AG10803 (cell line): ENCODE data around the gene MIPEP.

Experiments used
- DNase-seq: peaks from one replicate; pipeline ENCODE4 v3.0.0; 2010; ENCODE audit warnings: low read depth
- H3K4me3 ChIP-seq: 2 replicates; pipeline ENCODE4 v1.5.1; 2011; ENCODE audit warnings: mild to moderate bottlenecking, low read length, control low read depth
- CTCF ChIP-seq: conservative IDR thresholded peaks from 2 replicates; pipeline ENCODE4 v1.5.1; 2011; ENCODE audit warnings: mild to moderate bottlenecking, low read length, control low read depth, inconsistent platforms

MIPEP gene

GRCh38 chr13:23859455-23859854, 29.7 kb downstream of the MIPEP start:
- no peak for TF ChIP-seq CTCF
- no peak for DNase-seq
- no peak overlapping the region for H3K4me3 ChIP-seq

- H3K4me3 ChIP-seq: no peak overlapping the region
Measured at GRCh38 chr13:23858546-23858945, 30.7 kb downstream of the MIPEP start.

GRCh38 chr13:23856008-23856750, 33.0 kb downstream of the MIPEP start:
- TF ChIP-seq CTCF: no peak
- no peak overlapping the region for H3K4me3 ChIP-seq
- DNase-seq: no peak

More at GRCh38 chr13:23858546-23858945, 30.7 kb downstream of the MIPEP start:
- no peak for DNase-seq
- no peak for TF ChIP-seq CTCF

- no peak for TF ChIP-seq CTCF
- DNase-seq: no peak
Measured at GRCh38 chr13:23855360-23855759, 33.8 kb downstream of the MIPEP start.

GRCh38 chr13:23852351-23852750, 36.8 kb downstream of the MIPEP start:
- no peak overlapping the region for H3K4me3 ChIP-seq
- DNase-seq: no peak
- no peak for TF ChIP-seq CTCF

More at GRCh38 chr13:23855360-23855759, 33.8 kb downstream of the MIPEP start:
- H3K4me3 ChIP-seq: no peak overlapping the region

DNA sequence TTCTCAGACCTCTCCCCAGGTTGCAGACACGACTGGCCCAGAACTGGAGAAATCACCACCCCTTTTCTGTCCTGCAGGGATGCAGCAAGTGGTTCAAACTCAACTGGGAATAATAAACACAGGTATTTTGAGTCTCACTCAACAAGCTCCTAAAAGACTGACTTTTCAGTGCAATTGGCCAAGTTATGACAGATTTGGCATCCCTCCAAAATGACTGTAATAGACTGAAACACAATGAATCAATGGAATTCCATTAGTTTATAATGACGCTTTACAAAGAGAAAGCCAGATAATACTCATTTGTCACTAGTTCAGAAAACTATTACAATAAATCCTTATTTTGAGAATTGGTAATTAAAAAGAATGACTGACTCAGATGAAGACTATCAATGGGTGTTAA, 38.1 kb downstream of the MIPEP start:
- no peak for DNase-seq
- no peak for TF ChIP-seq CTCF
- H3K4me3 ChIP-seq: no peak overlapping the region

DNA sequence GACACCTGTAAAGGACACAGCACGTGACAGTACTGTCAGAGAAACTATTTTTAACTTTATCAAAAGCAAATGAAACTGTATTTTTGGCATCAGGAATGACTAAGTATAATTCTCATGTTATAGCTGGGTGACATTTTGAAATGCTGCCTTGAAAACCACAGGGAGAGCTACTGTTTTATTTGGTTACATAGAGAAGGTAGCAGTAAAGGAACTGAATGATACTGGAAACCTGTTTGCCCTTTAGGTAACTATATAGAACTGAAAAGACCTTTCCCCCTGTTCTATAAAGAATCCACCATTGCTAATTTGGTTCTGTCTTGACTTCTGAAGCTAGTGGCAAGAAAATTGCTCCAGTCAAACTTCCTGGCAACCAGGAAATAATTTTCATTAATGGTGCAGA, 39.1 kb downstream of the MIPEP start:
- no peak for DNase-seq
- H3K4me3 ChIP-seq: no peak overlapping the region
- TF ChIP-seq CTCF: no peak
